ENCODE measurements around the gene OR51M1.

Gene OR51M1

DNA sequence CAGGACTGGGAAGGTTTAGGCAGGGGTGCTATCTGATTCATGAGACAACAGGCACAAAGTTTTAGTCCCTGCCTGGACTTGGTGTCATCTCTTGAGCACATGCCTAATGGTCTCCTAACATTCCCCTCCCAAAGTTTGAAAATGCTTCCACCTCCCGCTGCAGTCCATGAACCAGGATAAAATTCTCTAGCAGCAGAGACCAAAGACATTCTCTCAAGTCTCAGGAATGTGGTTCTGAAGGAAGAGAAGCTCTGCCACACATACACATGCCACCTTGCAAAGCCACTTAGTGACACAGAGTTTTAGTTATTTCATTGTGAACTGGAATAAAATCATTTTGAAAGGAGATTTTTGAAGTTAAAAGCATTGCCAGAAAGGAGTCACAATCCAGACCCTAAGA lies 16.8 kb upstream of the OR51M1 start:
- no peak for TF ChIP-seq CTCF (IDR thresholded peaks at IDR 0.05; ENCODE audit: low read depth, low read length, missing control alignments)
- no peak overlapping the region for H3K4me3 ChIP-seq (ENCODE audit: low read depth, low read length)
- no peak for DNase-seq (ENCODE audit: low read depth)
- in situ Hi-C loops (cut with HindIII; ENCODE audit: low sequenced_read_pairs): no loop called here

DNA sequence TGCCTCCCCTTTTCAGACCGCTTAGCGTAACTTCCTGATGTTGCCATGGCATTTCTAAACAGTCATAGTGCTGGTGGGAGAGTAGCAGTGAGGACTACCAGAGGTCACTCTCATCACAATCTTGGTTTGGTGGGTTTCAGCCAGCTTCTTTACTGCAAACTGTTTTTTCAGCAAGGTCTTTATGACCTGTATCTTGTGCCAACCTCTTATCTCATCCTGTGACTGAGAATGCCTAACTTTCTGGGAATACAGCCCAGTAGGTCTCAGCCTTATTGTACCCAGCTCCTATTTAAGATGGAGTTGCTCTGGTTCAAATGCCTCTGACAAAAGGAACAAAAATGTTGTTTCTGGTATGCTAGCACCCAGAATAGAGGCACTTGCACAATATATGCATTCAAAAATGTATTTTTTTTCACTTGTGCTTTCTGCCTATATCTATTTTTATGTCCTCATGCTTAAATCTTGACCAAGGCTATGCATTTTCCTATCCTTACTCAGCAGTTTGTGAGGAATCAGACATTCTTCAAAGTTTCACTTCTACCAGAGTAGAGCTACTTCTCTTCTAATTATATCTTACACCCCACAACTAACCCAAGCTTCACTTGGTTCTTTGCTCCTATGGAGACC lies 16.1 kb upstream of the OR51M1 start:
- in situ Hi-C loops (cut with HindIII; ENCODE audit: low sequenced_read_pairs): no loop called here
- no peak for TF ChIP-seq CTCF (IDR thresholded peaks at IDR 0.05; ENCODE audit: low read depth, low read length, missing control alignments)
- no peak overlapping the region for H3K4me3 ChIP-seq (ENCODE audit: low read depth, low read length)
- peak; percentile 13 for DNase-seq (ENCODE audit: low read depth)

DNA sequence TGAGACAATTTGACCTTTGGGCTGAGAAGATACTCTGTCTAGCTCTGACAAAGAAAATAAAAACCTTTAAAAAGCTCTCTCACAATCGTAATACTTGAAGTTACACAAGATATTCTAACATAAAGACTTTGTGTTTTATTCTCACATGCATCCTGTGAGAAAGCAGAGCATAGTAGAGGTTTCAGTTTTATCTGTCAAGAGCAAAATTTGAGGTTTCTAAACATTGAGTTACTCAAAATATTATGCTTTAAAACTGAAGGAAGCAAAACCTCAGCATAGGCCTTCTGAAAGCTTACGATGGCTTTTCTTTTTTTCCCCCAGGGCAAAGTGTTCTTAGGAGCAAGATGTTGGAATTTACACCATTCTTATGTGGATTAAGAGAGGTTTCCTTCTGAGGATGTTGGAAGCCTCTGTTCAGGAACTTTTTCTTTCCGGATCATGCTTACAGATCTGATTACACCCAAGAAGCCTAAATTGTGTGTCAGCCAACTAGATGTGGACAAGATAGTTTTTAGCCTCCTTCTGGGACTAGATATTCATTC lies 15.0 kb upstream of the OR51M1 start:
- TF ChIP-seq CTCF (IDR thresholded peaks at IDR 0.05; ENCODE audit: low read depth, low read length, missing control alignments): no peak
- in situ Hi-C loops (cut with HindIII; ENCODE audit: low sequenced_read_pairs): no loop called here
- no peak for DNase-seq (ENCODE audit: low read depth)
- H3K4me3 ChIP-seq (ENCODE audit: low read depth, low read length): no peak overlapping the region

DNA sequence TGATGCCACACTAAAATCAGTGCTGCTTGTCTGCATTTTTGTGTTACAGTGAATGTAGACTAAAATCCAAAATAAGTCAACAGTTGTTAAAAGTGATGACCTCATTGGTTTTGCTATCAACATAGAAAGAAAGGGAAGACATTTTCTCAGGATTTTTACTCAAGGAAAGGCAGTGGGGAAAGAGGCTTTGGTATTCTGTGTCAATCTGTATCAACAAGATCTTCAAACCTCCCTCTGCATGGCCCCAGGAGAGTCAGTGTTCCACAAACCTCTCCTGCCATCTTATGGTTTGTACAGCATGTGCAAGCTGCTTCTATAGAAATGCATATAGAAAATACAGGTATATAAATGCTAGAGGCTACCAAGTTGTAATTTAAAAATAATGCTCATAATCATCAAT lies 13.8 kb upstream of the OR51M1 start:
- TF ChIP-seq CTCF (IDR thresholded peaks at IDR 0.05; ENCODE audit: low read depth, low read length, missing control alignments): peak; percentile 45
- DNase-seq (ENCODE audit: low read depth): peak; percentile 11
- in situ Hi-C loops (cut with HindIII; ENCODE audit: low sequenced_read_pairs): no loop called here
- no peak overlapping the region for H3K4me3 ChIP-seq (ENCODE audit: low read depth, low read length)

- peak; percentile 43 for DNase-seq (ENCODE audit: low read depth)
- in situ Hi-C loops (cut with HindIII; ENCODE audit: low sequenced_read_pairs): no loop called here
- TF ChIP-seq CTCF (IDR thresholded peaks at IDR 0.05; ENCODE audit: low read depth, low read length, missing control alignments): peak; percentile 86
- H3K4me3 ChIP-seq (ENCODE audit: low read depth, low read length): no peak overlapping the region
These were observed 2.8 kb upstream of the OR51M1 start for GRCh38 chr11:5380740-5381342.

- no peak for TF ChIP-seq CTCF (IDR thresholded peaks at IDR 0.05; ENCODE audit: low read depth, low read length, missing control alignments)
- DNase-seq (ENCODE audit: low read depth): no peak
- in situ Hi-C loops (cut with HindIII; ENCODE audit: low sequenced_read_pairs): no loop called here
- H3K4me3 ChIP-seq (ENCODE audit: low read depth, low read length): no peak overlapping the region
These were observed 723 bp downstream of the OR51M1 start for GRCh38 chr11:5384335-5384734.
